GM19023 (cell line): ENCODE measurements around the gene HSPBP1.

Experiments used
- ATAC-seq: cut with Tn5 transposase; IDR thresholded peaks from one replicate; pipeline ENCODE4 v1.9.1; 2021; ENCODE audit warnings: mild to moderate bottlenecking, moderate library complexity; ENCODE audit not compliant: unreplicated experiment

HSPBP1 gene

DNA sequence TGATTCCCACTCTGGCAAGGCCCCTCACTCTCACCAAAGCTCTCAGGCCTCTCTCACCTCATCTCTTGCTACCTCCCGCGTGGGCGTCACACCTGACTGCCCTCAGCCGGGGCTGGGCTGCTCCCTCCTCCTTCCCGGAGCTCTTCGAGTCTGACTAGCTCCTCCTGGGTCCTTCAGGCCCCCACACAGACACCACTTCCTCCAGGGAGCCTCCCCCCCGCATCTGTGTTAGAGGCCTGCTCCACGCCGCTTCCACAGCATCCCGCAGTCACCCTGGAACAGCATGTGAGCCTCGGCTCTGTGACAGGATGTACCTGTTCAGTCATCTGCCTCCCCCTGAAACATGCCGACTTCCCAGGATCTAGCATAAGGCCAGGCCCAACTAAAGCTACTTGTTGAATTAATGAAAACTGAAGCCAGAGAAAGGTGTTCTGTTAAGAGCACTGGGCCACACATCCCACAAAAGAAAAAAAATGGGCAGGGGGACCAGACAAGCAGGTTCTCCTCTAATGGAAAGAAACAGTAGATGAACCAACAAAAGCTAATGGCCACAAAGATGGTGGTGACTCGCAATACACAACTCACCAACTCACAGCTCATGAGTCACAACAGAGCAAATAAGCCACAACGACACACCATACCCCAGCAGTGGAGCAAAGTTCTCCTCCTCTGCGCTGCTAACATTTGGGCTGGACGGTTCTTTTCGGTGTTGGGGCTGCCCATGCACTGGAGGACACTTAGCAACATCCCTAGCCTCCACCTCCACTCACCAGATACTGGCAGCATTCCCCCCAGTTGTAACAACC lies 24.1 kb downstream of the HSPBP1 start:
- ATAC-seq, result no peak

DNA sequence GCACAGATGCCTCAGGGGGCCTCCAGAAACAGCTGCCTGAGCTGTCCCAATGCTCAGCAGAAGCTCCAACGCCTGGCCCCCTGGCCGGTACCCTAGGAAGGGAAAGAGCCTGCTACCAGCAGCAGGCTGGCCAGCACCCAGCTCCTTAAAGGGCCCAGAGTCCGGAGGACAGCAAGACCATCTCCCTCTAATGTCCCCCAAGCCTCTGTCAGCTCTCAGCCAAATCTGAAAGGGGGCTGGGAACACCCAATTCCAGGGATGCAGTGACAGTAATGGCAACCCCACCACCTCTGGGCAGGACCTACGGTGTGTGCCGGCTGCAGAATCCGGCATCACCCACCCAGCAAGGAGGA lies 25.3 kb downstream of the HSPBP1 start:
- ATAC-seq, result no peak

DNA sequence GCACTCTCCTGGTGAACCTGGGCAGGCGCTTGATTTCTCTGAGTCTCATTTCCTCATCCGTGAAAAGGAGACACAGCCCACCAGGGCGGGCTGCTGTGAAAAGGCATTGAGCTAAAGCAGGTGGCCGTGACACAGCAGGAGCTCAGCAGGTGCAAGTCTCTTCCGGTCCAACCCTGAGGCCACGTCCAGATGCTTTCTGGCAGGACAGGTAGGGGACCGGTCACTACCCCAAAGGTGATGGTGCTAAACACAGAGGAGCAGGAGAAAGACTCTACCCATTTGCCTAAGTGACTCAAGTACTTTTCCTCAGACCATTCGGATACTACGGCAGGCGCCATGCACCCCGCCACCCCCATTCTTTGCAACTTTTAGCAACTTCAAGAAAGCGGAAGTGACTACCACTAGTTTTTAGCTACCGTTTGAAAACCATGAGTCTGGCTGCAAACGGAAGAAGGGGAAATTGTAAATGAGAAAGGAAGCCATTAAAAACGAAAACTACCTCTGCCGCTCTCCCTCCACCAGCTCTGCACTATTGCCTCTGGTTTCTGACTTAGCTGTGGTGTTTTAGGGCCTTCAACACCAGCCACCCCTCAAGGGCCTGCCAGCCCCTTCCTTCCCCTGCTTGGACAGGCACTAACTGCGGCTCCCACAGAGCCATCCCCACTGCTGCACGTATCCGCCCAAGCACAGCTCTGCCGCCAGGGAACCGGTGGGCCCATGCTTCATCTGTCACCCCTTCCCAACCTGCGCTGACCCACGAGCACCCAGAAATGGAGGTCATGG lies 25.9 kb downstream of the HSPBP1 start:
- no peak for ATAC-seq

- ATAC-seq, result no peak
Measured at GRCh38 chr19:55252760-55253663, 26.9 kb downstream of the HSPBP1 start.

GRCh38 chr19:55251341-55252081 lies 28.4 kb downstream of the HSPBP1 start:
- no peak for ATAC-seq

GRCh38 chr19:55250262-55251036 lies 29.5 kb downstream of the HSPBP1 start:
- ATAC-seq, result no peak

GRCh38 chr19:55249841-55250240 lies 30.1 kb downstream of the HSPBP1 start:
- ATAC-seq, result no peak

DNA sequence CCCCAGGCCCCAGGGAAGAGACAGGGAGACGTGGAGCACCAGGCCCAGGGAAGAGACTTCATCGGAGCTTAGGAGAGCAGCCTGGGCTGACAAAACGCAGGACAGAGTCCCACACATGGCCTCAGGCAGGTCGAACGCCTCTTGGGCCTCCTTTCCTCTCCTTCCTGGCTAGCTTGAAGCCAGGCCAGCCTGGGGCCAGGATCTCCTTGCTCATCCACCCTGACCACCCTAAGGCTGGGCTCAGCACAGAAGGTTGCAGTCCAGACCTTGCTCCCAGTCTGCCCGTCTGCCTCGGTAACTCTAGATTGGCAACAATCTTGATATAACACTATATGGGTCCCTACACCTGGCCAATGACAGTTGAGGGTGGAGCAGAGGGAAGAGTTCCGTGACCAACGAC lies 31.2 kb downstream of the HSPBP1 start:
- no peak for ATAC-seq

DNA sequence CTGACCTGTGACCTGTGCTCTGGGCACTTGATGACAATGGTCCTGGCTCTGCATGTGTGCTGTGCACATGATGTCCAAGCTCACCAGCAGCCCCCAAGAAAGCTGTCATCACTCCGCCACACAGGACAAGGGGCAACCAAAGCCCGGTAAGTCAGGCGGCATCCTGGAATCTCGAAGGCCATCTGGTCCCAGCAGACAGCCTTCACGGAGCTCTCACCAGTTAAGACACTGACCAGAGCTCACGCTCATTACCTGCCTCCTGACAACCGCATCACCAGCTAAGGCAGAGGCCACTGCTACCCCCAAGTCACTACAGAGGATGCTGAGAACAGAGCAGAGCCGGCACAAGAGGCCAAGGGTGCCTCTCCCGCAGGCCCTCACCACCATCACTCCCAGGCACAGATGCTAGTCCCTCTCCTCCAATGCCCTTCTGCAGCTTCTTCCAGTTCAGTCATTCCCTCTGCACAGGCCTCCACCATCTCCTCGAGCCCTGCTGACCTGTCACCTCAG lies 31.7 kb downstream of the HSPBP1 start:
- no peak for ATAC-seq

GRCh38 chr19:55247621-55248099 lies 32.2 kb downstream of the HSPBP1 start:
- ATAC-seq, result no peak

DNA sequence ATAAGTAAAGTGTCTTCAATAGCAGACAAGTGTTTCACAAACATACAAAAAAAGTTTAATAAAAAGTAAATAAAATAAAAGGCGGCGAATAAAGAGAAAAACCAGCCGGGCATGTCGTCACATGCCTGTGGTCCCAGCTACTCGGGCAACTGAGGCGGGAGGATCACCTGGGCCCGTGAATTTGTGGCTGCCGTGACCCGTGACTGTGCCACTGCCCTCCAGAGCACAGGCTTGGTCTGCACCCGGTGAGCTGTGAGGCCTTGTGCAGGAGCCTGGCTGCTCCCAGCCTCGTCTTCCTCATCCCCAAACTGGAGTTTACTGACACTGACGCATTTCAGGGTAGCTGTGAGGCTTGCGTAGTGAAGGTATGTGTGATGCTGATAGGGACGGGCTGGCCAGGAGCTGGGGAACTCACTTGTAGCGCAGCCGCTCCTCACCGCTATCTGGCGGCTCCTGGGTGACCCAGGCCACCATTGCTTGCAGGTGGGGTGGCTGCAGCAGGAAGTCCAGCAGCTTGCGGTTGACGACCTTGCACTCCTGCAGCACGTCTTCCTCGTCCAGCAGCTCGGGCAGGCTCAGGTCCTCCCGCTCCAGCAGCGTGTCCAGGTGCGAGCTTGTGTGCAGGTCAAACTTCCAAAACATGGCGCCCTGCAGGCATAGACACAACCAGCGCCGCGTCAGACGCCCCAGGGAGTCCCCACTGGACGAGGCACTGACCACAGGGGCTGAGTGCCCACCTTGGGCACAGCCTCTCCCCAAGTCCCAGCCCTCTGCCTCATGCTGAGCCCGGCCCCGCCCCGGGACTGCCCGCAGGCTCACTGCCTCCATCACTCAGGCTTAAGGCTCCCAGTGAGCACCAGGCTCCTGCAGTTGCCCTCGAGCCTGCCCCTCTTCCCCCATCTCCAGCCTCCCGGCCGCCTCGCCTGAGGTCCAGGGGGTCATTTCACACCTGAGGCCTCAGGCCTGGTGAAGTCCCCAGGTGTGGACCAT lies 33.2 kb downstream of the HSPBP1 start:
- ATAC-seq, result no peak

DNA sequence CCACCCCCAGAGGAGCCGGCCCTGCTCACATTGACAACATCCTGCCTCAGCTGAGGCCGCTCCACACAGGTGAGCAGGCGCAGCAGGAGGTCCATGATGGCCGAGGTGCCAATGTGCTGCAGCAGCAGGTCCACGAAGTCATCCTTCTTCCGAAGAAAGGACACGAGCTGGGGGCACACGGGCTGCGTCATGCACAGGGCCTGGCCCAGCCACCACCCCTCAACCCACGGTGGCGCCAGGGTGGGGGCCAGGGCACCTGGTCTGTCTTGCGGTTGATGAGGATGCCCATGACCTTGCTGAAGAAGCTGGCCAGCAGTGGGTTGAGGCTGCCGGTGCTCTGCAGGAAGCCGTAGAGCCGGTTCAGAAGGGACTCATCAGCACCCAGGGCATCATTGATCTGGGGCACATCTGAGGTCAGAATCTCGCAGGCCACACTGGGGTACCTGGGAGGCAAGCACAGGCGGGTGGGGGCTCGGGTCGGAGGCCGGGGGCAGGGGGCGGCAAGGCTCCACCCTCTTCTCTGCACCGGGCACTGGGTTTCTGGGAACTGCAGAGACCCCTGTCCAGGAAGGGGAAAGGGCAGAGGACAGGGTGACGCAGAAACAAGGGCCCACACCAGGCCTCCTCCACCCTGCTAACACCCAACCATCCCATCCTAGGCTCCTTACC lies 34.5 kb downstream of the HSPBP1 start:
- no peak for ATAC-seq

GRCh38 chr19:55244004-55244680 lies 35.8 kb downstream of the HSPBP1 start:
- no peak for ATAC-seq

- no peak for ATAC-seq
Measured at GRCh38 chr19:55242517-55242916, 37.4 kb downstream of the HSPBP1 start.

- ATAC-seq, result no peak
Measured at GRCh38 chr19:55241935-55242464, 37.9 kb downstream of the HSPBP1 start.

GRCh38 chr19:55241143-55241934 lies 38.6 kb downstream of the HSPBP1 start:
- ATAC-seq, result no peak
